HL-60 (cell line): ENCODE results near the gene RPS16.

ENCODE experiments used
- GABPA ChIP-seq: IDR thresholded peaks from 2 replicates; pipeline ENCODE4 v1.6.1; 2012; ENCODE audit warnings: low read depth
- POLR2AphosphoS5 ChIP-seq: IDR thresholded peaks from 2 replicates; pipeline ENCODE4 v1.6.1; 2012; ENCODE audit warnings: low read depth
- SPI1 ChIP-seq: IDR thresholded peaks from 2 replicates; pipeline ENCODE4 v1.6.1; 2012; ENCODE audit warnings: low read depth, mild to moderate bottlenecking, borderline replicate concordance
- TF ChIP-seq, protein P1 (sequence below): IDR thresholded peaks from one replicate; pipeline ENCODE4 v1.5.1; 2011; ENCODE audit warnings: low read length, control low read depth, inconsistent platforms; ENCODE audit not compliant: insufficient read depth
- TF ChIP-seq, protein P2 (sequence below): IDR thresholded peaks from 2 replicates; pipeline ENCODE4 v1.6.1; 2012; ENCODE audit warnings: low read depth; ENCODE audit not compliant: insufficient replicate concordance

- TF ChIP-seq POLR2AphosphoS5 = no peak
- TF ChIP-seq, protein P1, sequence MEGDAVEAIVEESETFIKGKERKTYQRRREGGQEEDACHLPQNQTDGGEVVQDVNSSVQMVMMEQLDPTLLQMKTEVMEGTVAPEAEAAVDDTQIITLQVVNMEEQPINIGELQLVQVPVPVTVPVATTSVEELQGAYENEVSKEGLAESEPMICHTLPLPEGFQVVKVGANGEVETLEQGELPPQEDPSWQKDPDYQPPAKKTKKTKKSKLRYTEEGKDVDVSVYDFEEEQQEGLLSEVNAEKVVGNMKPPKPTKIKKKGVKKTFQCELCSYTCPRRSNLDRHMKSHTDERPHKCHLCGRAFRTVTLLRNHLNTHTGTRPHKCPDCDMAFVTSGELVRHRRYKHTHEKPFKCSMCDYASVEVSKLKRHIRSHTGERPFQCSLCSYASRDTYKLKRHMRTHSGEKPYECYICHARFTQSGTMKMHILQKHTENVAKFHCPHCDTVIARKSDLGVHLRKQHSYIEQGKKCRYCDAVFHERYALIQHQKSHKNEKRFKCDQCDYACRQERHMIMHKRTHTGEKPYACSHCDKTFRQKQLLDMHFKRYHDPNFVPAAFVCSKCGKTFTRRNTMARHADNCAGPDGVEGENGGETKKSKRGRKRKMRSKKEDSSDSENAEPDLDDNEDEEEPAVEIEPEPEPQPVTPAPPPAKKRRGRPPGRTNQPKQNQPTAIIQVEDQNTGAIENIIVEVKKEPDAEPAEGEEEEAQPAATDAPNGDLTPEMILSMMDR = no peak
- TF ChIP-seq GABPA = no peak
- no peak for TF ChIP-seq SPI1
- TF ChIP-seq, protein P2, sequence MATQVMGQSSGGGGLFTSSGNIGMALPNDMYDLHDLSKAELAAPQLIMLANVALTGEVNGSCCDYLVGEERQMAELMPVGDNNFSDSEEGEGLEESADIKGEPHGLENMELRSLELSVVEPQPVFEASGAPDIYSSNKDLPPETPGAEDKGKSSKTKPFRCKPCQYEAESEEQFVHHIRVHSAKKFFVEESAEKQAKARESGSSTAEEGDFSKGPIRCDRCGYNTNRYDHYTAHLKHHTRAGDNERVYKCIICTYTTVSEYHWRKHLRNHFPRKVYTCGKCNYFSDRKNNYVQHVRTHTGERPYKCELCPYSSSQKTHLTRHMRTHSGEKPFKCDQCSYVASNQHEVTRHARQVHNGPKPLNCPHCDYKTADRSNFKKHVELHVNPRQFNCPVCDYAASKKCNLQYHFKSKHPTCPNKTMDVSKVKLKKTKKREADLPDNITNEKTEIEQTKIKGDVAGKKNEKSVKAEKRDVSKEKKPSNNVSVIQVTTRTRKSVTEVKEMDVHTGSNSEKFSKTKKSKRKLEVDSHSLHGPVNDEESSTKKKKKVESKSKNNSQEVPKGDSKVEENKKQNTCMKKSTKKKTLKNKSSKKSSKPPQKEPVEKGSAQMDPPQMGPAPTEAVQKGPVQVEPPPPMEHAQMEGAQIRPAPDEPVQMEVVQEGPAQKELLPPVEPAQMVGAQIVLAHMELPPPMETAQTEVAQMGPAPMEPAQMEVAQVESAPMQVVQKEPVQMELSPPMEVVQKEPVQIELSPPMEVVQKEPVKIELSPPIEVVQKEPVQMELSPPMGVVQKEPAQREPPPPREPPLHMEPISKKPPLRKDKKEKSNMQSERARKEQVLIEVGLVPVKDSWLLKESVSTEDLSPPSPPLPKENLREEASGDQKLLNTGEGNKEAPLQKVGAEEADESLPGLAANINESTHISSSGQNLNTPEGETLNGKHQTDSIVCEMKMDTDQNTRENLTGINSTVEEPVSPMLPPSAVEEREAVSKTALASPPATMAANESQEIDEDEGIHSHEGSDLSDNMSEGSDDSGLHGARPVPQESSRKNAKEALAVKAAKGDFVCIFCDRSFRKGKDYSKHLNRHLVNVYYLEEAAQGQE = no peak
Measured at GRCh38 chr19:39401070-39401548, 34.6 kb downstream of the RPS16 start.
